GM19238 (cell line): ENCODE results near the gene SWAP70.

ENCODE experiments used
- DNase-seq: peaks from one replicate; pipeline ENCODE4 v3.0.0; 2011; ENCODE audit warnings: low spot score; ENCODE audit not compliant: insufficient read length

SWAP70 gene

GRCh38 chr11:9748361-9748970 is 84.6 kb downstream of the SWAP70 start:
- DNase-seq, result peak; percentile 61

- DNase-seq, result no peak
Measured at GRCh38 chr11:9750551-9750950, 86.7 kb downstream of the SWAP70 start.

GRCh38 chr11:9752091-9752490 is 88.2 kb downstream of the SWAP70 start:
- DNase-seq, result no peak

DNA sequence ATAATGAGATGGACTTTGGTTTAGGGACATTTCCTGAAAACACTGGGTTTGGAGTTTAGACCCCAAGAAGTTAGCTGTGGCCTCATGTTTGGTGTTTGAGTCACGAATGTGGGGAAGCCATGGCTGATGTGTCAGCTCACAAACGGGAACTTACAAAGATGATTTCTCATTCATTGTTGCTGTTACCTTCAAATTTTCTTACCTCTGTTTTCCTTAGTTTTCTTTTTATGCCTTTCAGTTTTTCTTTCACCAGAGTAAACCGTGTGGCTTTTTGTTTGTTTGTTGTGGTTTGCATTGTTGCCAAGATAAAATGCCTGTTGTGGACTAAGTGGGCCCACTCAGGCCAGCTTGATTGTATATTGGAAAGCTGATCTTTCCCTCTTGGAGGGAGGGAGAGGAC is 89.1 kb downstream of the SWAP70 start:
- no peak for DNase-seq

- DNase-seq, result no peak
Measured at GRCh38 chr11:9754010-9754471, 90.2 kb downstream of the SWAP70 start.

- no peak for DNase-seq
Measured at GRCh38 chr11:9755561-9756185, 91.8 kb downstream of the SWAP70 start.

DNA sequence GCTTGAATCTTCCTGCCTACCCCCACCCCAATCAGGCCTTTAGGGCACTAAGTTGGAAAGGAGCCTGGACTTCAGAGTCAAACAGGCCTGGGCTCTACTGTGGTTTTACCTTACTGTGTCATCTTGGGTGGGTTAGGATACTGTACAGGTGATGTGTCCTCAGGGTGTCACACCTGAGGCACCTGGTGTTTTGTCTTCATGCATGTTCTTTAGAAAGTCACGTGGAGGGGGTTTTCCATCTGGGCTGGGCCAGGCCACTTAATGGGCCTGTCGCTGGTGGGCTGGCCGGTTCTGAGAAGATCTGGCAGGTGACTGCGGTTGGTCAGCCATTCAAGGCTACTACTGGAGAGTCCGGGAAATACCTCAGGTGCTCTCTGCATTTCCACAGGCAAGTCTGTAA is 92.6 kb downstream of the SWAP70 start:
- DNase-seq, result no peak

DNA sequence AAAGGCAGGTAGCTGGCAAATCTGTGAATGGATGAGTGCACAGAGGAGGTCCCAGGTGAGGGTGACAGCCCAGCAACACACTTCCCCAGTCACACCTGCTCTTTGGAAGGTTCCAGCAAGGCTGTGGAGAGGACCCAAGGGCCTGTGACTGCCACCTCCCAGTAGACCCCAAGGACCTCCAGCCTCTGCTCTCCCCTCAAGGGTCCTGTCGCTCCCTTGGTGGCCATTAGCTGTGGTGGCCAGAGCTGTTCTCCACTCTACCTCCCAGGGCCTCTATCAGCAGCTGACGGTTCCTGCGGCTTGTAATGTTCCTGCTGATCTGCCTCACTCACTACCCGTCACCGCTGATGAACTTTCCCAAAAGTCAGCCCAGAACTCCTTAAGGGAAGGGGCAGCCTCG is 93.0 kb downstream of the SWAP70 start:
- DNase-seq, result no peak

DNA sequence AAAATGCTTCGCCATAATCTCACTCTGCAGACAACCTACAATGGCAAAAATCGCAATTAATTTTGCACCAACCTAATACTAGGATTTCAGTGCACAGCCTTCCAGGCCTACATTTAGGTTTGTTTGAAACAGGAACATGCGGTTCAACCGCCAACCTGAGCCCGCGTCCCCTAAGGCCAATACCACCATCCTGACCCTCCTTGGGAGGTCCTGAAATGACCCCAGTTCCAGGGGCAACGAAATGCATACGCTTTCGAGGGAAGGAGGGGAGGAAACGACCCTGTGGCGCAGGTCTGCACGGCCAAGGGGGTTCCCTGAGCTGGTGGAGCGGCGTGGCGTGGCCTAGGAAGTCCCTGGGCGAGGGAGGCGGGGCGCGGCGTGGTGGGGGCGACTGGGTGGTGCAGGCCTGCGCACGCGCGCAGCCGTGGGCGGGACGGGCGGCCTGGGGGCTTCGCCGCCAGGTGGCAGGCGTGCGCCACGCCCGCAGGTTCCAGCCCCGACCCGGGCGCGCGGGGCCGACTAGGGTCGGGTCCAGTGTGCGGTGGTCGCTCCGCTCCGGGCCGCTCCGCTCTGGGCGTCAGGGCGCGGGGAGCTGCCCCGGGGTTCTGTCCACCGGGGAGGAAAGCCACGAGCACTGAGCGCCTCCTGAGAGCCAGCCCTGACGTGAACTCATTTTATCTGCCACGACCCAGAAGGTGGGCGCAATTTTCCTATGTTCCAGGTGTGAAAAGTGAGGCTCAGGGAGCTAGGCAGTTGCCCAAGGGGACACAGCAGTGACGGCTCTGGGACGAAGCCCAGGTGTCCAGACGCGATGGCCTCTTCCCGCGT is 94.1 kb downstream of the SWAP70 start:
- DNase-seq, result peak; percentile 96

- DNase-seq, result peak; percentile 52
Measured at GRCh38 chr11:9758637-9759518, 95.0 kb downstream of the SWAP70 start.

DNA sequence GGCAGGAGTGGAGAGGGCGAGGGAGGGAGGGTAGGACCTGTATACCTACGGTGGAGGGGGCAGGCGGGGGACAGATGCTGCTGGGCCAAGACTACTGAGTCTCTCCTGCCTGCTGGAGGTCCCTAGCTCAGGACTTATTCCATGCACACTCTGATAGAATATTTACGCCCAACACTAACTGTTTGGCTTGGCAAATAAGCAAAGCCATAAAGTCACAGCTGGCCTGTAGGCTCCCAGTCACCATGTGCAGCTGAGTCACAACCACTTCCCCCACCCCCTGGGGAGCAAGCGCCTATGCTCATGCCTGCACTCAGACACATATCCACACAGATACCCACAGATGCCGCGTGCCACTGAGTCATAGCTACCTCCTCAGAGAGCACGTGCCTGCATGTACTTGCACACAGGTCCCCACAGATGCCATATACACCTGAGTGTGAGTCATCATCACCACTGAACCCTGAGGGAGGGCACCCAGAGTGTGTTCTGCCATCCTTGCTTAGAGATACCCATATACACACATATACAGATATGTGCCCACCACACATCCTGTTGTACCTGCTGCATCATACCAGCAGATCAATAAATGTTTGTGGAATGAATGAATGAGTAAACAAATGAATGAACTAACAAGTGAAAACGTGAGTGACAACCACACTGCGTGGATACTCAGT is 95.8 kb downstream of the SWAP70 start:
- no peak for DNase-seq

- no peak for DNase-seq
Measured at GRCh38 chr11:9760193-9760575, 96.3 kb downstream of the SWAP70 start.

DNA sequence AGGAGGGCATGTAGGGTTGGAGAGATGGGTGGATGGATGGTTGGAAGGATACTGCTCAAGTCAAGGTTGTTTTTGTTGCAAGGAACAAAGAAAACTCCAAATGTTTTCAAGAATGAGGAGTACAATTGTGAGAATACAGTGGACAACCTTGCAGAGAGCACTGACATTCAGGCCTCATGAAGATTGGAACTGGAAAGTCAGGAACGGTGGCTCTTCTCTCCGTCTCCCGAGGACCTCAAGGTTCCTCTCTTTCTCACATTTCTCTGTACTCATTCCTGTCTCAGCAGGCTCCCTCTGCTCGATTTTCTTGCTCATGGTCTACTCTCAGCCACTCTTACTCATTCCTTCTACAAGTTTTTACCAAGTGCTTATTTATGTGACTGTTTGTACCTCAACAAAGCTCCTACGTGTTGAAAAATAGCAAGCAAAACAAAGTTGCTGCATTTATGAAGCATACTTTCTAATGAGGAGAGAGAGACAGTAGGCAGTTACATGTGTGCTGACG is 97.6 kb downstream of the SWAP70 start:
- no peak for DNase-seq

GRCh38 chr11:9762531-9762930 is 98.7 kb downstream of the SWAP70 start:
- no peak for DNase-seq

GRCh38 chr11:9763301-9763700 is 99.4 kb downstream of the SWAP70 start:
- DNase-seq, result no peak

GRCh38 chr11:9765320-9766101 is 101.6 kb downstream of the SWAP70 start:
- no peak for DNase-seq

GRCh38 chr11:9769621-9770020 is 105.7 kb downstream of the SWAP70 start:
- no peak for DNase-seq

GRCh38 chr11:9771071-9771511 is 107.2 kb downstream of the SWAP70 start:
- DNase-seq, result no peak

- DNase-seq, result no peak
Measured at GRCh38 chr11:9772218-9772617, 108.3 kb downstream of the SWAP70 start.

DNA sequence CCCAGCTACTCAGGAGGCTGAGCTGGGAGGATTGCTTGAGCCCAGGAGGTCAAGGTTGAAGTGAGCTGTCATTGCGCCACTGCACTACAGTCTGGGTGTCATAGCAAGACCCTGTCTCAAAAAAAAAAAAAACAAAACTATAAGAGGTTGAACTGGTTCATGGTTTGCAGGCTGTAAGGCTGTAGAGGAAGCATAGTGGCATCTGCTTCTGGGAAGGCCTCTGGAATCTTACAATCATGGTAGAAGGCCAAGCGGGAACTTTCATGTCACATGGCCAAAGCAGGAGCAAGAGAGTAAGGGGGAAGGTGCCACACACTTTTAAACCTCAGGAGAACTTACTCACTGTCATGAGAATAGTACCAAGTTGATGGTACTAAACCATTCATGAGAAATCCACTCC is 109.6 kb downstream of the SWAP70 start:
- DNase-seq, result no peak
